Endothelial cell of umbilical vein (primary cell): Measurements from ENCODE around the gene MAML2. TPM values are rescaled to one million over a fixed set of nuclear protein-coding genes. Genes with fewer than 3 reads are reported as not detected.

Experiments
- BruUV-seq: library from RNA; stranded (reverse); fragments of 400-500 nt; replicated peaks from 2 replicates; lab custom pipeline; 2021; lab: Mats Ljungman, UMichigan
- CTCF ChIA-PET: fragments of 300-600, 350-600 bp; sonication (Branson Sonifier 250); formaldehyde crosslinking; loops from one replicate; lab custom pipeline; 2021; ENCODE audit warnings: antibody characterized with exemption, inconsistent platforms; lab: Charles Lee
- POLR2A ChIA-PET: fragments of 300-600, 350-600 bp; sonication (Branson Sonifier 250); formaldehyde crosslinking; loops from one replicate; lab custom pipeline; 2021; ENCODE audit warnings: antibody characterized with exemption, inconsistent platforms; lab: Charles Lee
- DNase-seq: peaks from one replicate; pipeline ENCODE4 v3.0.0-alpha.2; 2011; ENCODE audit warnings: low read depth, low spot score
- FAIRE-seq: peaks from 2 replicates; lab custom pipeline; 2011; peaks lifted over from hg19 to GRCh38; lab: Jason Lieb, UNC
- H2AFZ ChIP-seq: 2 replicates; pipeline ENCODE4 v1.6.0; 2012; ENCODE audit warnings: low read depth, low read length, control low read depth, inconsistent platforms
- H3K27ac ChIP-seq: 2 replicates; pipeline ENCODE4 v1.5.1; 2011; ENCODE audit warnings: low read depth, mild to moderate bottlenecking, control low read depth, low read length, moderate library complexity; ENCODE audit not compliant: insufficient read depth
- H3K27me3 ChIP-seq, 2 experiments: 2 replicates each; pipeline versions ENCODE4 v1.6.0 to v1.6.1; 2011; ENCODE audit warnings: low read length in 2 of 2, mixed read lengths in 1 of 2; ENCODE audit not compliant: control insufficient read depth in 2 of 2, insufficient read depth in 2 of 2
- H3K36me3 ChIP-seq, 2 experiments: 2 replicates in 1 of 2; 3 replicates in 1 of 2; pipeline ENCODE4 v1.5.1; 2011; ENCODE audit warnings: low read length in 2 of 2, mild to moderate bottlenecking in 1 of 2, moderate library complexity in 1 of 2; ENCODE audit not compliant: control insufficient read depth in 2 of 2, insufficient read depth in 2 of 2; ENCODE audit errors: extremely low read depth in 1 of 2
- H3K4me1 ChIP-seq: 3 replicates; pipeline ENCODE4 v1.5.1; 2011; ENCODE audit warnings: mild to moderate bottlenecking, low read length; ENCODE audit not compliant: control insufficient read depth, insufficient read depth; ENCODE audit errors: extremely low read depth
- H3K4me2 ChIP-seq: 2 replicates; pipeline ENCODE4 v1.6.1; 2011; ENCODE audit warnings: low read length, control low read depth, mixed read lengths; ENCODE audit not compliant: insufficient read depth
- H3K4me3 ChIP-seq, 3 experiments: fragments of 200-600 bp in 1 of 3; sonication (generic), shearing (Covaris generic) in 1 of 3; replicated peaks in 1 of 3; 2 replicates each; pipeline ENCODE4 v1.5.1; 2011 to 2016; ENCODE audit warnings: control low read depth in 3 of 3, low read length in 3 of 3, mild to moderate bottlenecking in 2 of 3, inconsistent platforms in 1 of 3, low read depth in 1 of 3, moderate library complexity in 1 of 3; ENCODE audit not compliant: insufficient read depth in 1 of 3
- H3K79me2 ChIP-seq: 2 replicates; pipeline ENCODE4 v1.6.0; 2012; ENCODE audit warnings: low read length, inconsistent platforms; ENCODE audit not compliant: control insufficient read depth, insufficient read depth
- H3K9ac ChIP-seq: replicated peaks from 2 replicates; pipeline ENCODE3; 2011; ENCODE audit warnings: low read length, control low read depth; ENCODE audit not compliant: insufficient read depth; ENCODE audit errors: extremely low read depth
- H3K9me1 ChIP-seq: replicated peaks from 3 replicates; pipeline ENCODE4 v1.6.0; 2011; ENCODE audit warnings: mild to moderate bottlenecking, low read length; ENCODE audit not compliant: control insufficient read depth, insufficient read depth; ENCODE audit errors: extremely low read depth
- H3K9me3 ChIP-seq: replicated peaks from 2 replicates; pipeline ENCODE4 v1.5.1; 2012; ENCODE audit warnings: low read length, inconsistent platforms; ENCODE audit not compliant: control insufficient read depth, insufficient read depth
- H4K20me1 ChIP-seq: replicated peaks from 2 replicates; pipeline ENCODE3; 2011; ENCODE audit warnings: mild to moderate bottlenecking, low read length; ENCODE audit not compliant: control insufficient read depth, insufficient read depth; ENCODE audit errors: extremely low read depth
- MYC ChIP-seq: IDR thresholded peaks from one replicate; pipeline ENCODE4 v1.6.1; 2011; ENCODE audit warnings: mild to moderate bottlenecking, low read depth, low read length
- POLR2A ChIP-seq: IDR thresholded peaks from 2 replicates; pipeline ENCODE4 v1.6.1; 2012; ENCODE audit warnings: low read depth, mild to moderate bottlenecking, control low read depth, low read length
- POLR2AphosphoS5 ChIP-seq: IDR thresholded peaks from 2 replicates; pipeline ENCODE4 v1.6.1; 2012; ENCODE audit warnings: low read depth, mild to moderate bottlenecking, control low read depth, low read length, moderate library complexity; ENCODE audit not compliant: insufficient read depth
- dilution Hi-C: fragments of 300-500 bp; cut with MboI; formaldehyde crosslinking; loops from one replicate; pipeline ENCODE4 v1.15.0; 2019; ENCODE audit warnings: low sequenced_read_pairs; ENCODE audit not compliant: extremely low pct_ligation_motif_present
- intact Hi-C: fragments of 100-400 bp; cut with micrococcal nuclease; formaldehyde crosslinking; loops from one replicate; pipeline ENCODE4 v1.10.0; 2022
- polyA plus RNA-seq, 4 experiments: library from polyadenylated mRNA; depleted of rRNA in 3 of 4; stranded (reverse) in 3 of 4; unstranded in 1 of 4; fragments of >200 nt; gene quantifications; 2 replicates each; pipeline versions ENCODE4 v1.2.1 to v1.2.3, GENCODE V29; 2011 to 2012; ENCODE audit warnings: missing spikeins in 1 of 4
- total RNA-seq: library from RNA; stranded (reverse); gene quantifications from 2 replicates; pipeline ENCODE4 v1.2.3, GENCODE V29; 2021
- TF ChIP-seq, protein P1 (sequence below): IDR thresholded peaks from 2 replicates; pipeline ENCODE4 v1.6.1; 2011; ENCODE audit not compliant: insufficient read depth, insufficient read length
- TF ChIP-seq, protein P2 (sequence below), 2 donors: IDR thresholded peaks; 1 replicate in 1 of 2; 2 replicates in 1 of 2; pipeline ENCODE4 v1.5.1; 2011; ENCODE audit warnings: low read length in 2 of 2, mild to moderate bottlenecking in 2 of 2, moderate library complexity in 2 of 2, control low read depth in 1 of 2, inconsistent platforms in 1 of 2, low read depth in 1 of 2; ENCODE audit not compliant: insufficient read depth in 1 of 2; ENCODE audit errors: extremely low read depth in 1 of 2

Gene MAML2
- total and polyA plus RNA-seq, 2 donors (not counting 3 experiments of a cell fraction or from before 2014, with no cell fraction given) = 12.4 to 16.8 TPM

DNA sequence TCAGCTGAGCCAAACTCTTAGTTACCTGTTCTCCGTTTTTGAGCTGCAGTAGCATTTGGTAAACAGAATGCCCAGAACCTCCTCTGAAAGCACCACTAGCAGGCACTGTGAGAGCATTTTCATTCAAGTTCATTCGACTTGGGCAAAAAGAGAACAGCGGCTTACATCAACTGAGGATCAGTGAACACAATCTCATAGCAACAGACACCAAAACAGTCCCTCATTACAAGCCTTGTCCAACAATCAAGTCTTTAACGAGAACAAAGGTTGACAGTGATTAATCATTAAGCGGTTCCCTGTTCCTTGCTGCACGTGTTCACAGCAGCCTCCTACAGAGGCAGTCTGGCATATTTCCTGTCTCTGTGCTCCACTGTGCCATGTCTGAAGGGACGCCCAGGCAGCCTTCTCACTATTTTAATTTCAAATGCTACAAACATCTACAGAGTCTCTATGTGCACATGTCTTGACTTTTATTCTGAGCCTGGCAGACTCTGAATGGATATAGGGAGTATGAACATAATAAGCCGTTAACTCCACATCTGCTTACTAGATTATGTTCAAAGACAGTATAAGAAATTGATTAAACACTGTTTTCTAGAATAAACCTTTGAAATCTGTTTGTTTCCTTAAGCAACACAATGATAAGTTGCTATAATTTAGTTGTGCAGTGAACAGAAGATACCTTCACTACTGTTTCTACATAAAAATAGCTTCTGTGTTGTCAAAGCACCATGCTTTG is 330.7 kb downstream of the MAML2 start:
- DNase-seq = peak; percentile 85
- TF ChIP-seq MYC (peak; percentile 71), POLR2A (no peak), POLR2AphosphoS5 (peak; percentile 33)
- TF ChIP-seq, protein P1, sequence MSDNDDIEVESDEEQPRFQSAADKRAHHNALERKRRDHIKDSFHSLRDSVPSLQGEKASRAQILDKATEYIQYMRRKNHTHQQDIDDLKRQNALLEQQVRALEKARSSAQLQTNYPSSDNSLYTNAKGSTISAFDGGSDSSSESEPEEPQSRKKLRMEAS = peak; percentile 92
- TF ChIP-seq, protein P2, sequence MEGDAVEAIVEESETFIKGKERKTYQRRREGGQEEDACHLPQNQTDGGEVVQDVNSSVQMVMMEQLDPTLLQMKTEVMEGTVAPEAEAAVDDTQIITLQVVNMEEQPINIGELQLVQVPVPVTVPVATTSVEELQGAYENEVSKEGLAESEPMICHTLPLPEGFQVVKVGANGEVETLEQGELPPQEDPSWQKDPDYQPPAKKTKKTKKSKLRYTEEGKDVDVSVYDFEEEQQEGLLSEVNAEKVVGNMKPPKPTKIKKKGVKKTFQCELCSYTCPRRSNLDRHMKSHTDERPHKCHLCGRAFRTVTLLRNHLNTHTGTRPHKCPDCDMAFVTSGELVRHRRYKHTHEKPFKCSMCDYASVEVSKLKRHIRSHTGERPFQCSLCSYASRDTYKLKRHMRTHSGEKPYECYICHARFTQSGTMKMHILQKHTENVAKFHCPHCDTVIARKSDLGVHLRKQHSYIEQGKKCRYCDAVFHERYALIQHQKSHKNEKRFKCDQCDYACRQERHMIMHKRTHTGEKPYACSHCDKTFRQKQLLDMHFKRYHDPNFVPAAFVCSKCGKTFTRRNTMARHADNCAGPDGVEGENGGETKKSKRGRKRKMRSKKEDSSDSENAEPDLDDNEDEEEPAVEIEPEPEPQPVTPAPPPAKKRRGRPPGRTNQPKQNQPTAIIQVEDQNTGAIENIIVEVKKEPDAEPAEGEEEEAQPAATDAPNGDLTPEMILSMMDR (IDR thresholded peaks at IDR 0.05; ENCODE audit: extremely low read depth in 1 of 2, insufficient read depth in 1 of 2, low read depth in 1 of 2, low read length in 2 of 2) = peak; percentile 50 to 58
- H3K36me3 ChIP-seq = no peaks in the 10 kb centered on the region
- POLR2A ChIA-PET = no interaction called here
- BruUV-seq = no TSS peak
- no peak overlapping the region for H3K9ac ChIP-seq
- CTCF ChIA-PET = interaction anchor here (0.6 to 4.3 kb wide), 7 partner anchors 10 to 382 kb away, joined by 3 to 14 read pairs (median 3); partner anchors contain the start of gene MAML2
- dilution Hi-C loops (no loop called here), intact Hi-C loops (loop anchor here (1.0 to 5.0 kb wide), 6 partner anchors 144 to 378 kb away; partner anchors contain the start of genes JRKL and MAML2)
- H3K27me3 ChIP-seq = no peaks in the 10 kb centered on the region
- FAIRE-seq = peak; percentile 72
- no peaks in the 10 kb centered on the region for H3K9me3 ChIP-seq
- no peaks in the 10 kb centered on the region for H3K79me2 ChIP-seq
- no peak overlapping the region for H3K4me2 ChIP-seq
- H3K4me1 ChIP-seq = peaks cover 8% of the 10 kb centered on the region
- H3K27ac ChIP-seq = no peak overlapping the region
- no peak overlapping the region for H3K4me3 ChIP-seq
- H4K20me1 ChIP-seq = no peaks in the 10 kb centered on the region
- H3K9me1 ChIP-seq = no peaks in the 10 kb centered on the region
- H2AFZ ChIP-seq = no peak overlapping the region
